NCI-H2107 (cell line): ENCODE results near the gene NSRP1.
"Not testable (repeated sequence)": the region's sequence is repeated elsewhere in the genome, so short reads cannot be mapped to it uniquely, and the experiment has no call there.

Source experiments
- DNase-seq: peaks from one replicate; lab custom pipeline; 2025; lab: John Stamatoyannopoulos, UW

The NSRP1 gene

GRCh38 chr17:30222721-30223175 lies 106.1 kb downstream of the NSRP1 start:
- no peak for DNase-seq

GRCh38 chr17:30224419-30224960 lies 107.9 kb downstream of the NSRP1 start:
- DNase-seq = no peak

GRCh38 chr17:30225112-30225511 lies 108.5 kb downstream of the NSRP1 start:
- DNase-seq = no peak

GRCh38 chr17:30225919-30226553 lies 109.4 kb downstream of the NSRP1 start:
- DNase-seq = no peak

GRCh38 chr17:30226878-30227277 lies 110.3 kb downstream of the NSRP1 start:
- no peak for DNase-seq

- DNase-seq = no peak
Observed at GRCh38 chr17:30228011-30228410, 111.4 kb downstream of the NSRP1 start.

GRCh38 chr17:30229012-30229411 lies 112.4 kb downstream of the NSRP1 start:
- no peak for DNase-seq

- DNase-seq = not testable (repeated sequence)
Observed at GRCh38 chr17:30230009-30230408, 113.4 kb downstream of the NSRP1 start.

- DNase-seq = no peak
Observed at GRCh38 chr17:30230596-30231125, 114.0 kb downstream of the NSRP1 start.

GRCh38 chr17:30232015-30232823 lies 115.6 kb downstream of the NSRP1 start:
- no peak for DNase-seq

GRCh38 chr17:30232824-30233427 lies 116.3 kb downstream of the NSRP1 start:
- no peak for DNase-seq

- DNase-seq = no peak
Observed at GRCh38 chr17:30234296-30234695, 117.7 kb downstream of the NSRP1 start.

- no peak for DNase-seq
Observed at GRCh38 chr17:30234964-30235363, 118.3 kb downstream of the NSRP1 start.

GRCh38 chr17:30235386-30236296 lies 119.0 kb downstream of the NSRP1 start, which contains the start of gene SLC6A4:
Gene SLC6A4 (minus strand): TSS chr17:30235697. CDS start chr17:30221958, 13,739 bp downstream.
- no peak for DNase-seq
